Neural cell (in vitro differentiated cells): Measurements from ENCODE around the gene GRIK2. TPM values are rescaled to one million over a fixed set of nuclear protein-coding genes. Genes with fewer than 3 reads are reported as not detected.

Experiments used
- H2AFZ ChIP-seq: fragments of 200-600, 300-800 bp; sonication (generic), shearing (Covaris generic); 2 replicates; pipeline ENCODE4 v1.6.0; 2014; ENCODE audit warnings: low read depth, mild to moderate bottlenecking, antibody characterized with exemption, low read length, moderate library complexity
- H3F3A ChIP-seq: fragments of 200-600 bp; shearing (Covaris generic); 2 replicates; pipeline ENCODE4 v1.6.1; 2016; ENCODE audit warnings: mild to moderate bottlenecking, moderate library complexity, mixed read lengths, antibody characterized with exemption, low read length; ENCODE audit not compliant: insufficient read depth, poor library complexity, severe bottlenecking
- H3K27ac ChIP-seq: fragments of 200-600, 300-800 bp; sonication (generic), shearing (Covaris generic); 2 replicates; pipeline ENCODE4 v1.5.1; 2014; ENCODE audit warnings: mild to moderate bottlenecking, low read length, moderate library complexity
- H3K27me3 ChIP-seq: fragments of 300-800, 200-600 bp; sonication (generic), shearing (Covaris generic); 2 replicates; pipeline ENCODE4 v1.6.0; 2014; ENCODE audit warnings: mild to moderate bottlenecking, low read depth, low read length, moderate library complexity; ENCODE audit not compliant: insufficient read depth
- H3K36me3 ChIP-seq: fragments of 300-800, 200-600 bp; sonication (generic), shearing (Covaris generic); 2 replicates; pipeline ENCODE4 v1.5.1; 2014; ENCODE audit warnings: mild to moderate bottlenecking, antibody characterized with exemption, low read length, moderate library complexity; ENCODE audit not compliant: insufficient read depth
- H3K4me2 ChIP-seq: fragments of 300-800, 200-600 bp; sonication (generic), shearing (Covaris generic); 2 replicates; pipeline ENCODE4 v1.6.0; 2014; ENCODE audit warnings: mild to moderate bottlenecking, low read length
- H3K4me3 ChIP-seq: fragments of 300-800, 200-600 bp; sonication (generic), shearing (Covaris generic); 2 replicates; pipeline ENCODE4 v1.5.1; 2014; ENCODE audit warnings: mild to moderate bottlenecking, low read length, moderate library complexity
- H3K79me2 ChIP-seq: fragments of 200-600 bp; shearing (Covaris generic); replicated peaks from 2 replicates; pipeline ENCODE4 v1.6.0; 2014; ENCODE audit warnings: mild to moderate bottlenecking, low read length, moderate library complexity; ENCODE audit not compliant: insufficient read depth
- H3K9ac ChIP-seq: fragments of 300-800, 200-600 bp; sonication (generic), shearing (Covaris generic); 2 replicates; pipeline ENCODE4 v1.6.1; 2016; ENCODE audit warnings: mild to moderate bottlenecking, low read length, mixed read lengths
- H3K9me2 ChIP-seq: fragments of 200-600 bp; shearing (Covaris generic); 2 replicates; pipeline ENCODE4 v1.6.1; 2016; ENCODE audit warnings: mild to moderate bottlenecking, low read length, mixed read lengths; ENCODE audit not compliant: insufficient read depth
- H3K9me3 ChIP-seq: fragments of 200-600, 300-800 bp; sonication (generic), shearing (Covaris generic); 2 replicates; pipeline ENCODE4 v1.6.1; 2016; ENCODE audit warnings: mild to moderate bottlenecking, mixed run types, low read length, moderate library complexity, mixed read lengths
- H4K20me1 ChIP-seq: fragments of 200-600 bp; shearing (Covaris generic); 2 replicates; pipeline ENCODE4 v1.6.1; 2016; ENCODE audit warnings: mild to moderate bottlenecking, mixed run types; ENCODE audit not compliant: insufficient read depth
- EP300 ChIP-seq: fragments of 450-650 bp; conservative IDR thresholded peaks from 2 replicates; pipeline ENCODE4 v1.6.1; 2014; ENCODE audit warnings: antibody characterized with exemption, mild to moderate bottlenecking, moderate library complexity; ENCODE audit not compliant: poor library complexity, severe bottlenecking
- EZH2 ChIP-seq: fragments of 200-600, 300-800 bp; shearing (Covaris generic), sonication (generic); IDR thresholded peaks from 2 replicates; pipeline ENCODE4 v1.6.1; 2014; ENCODE audit warnings: antibody characterized with exemption, low read length, borderline replicate concordance, mild to moderate bottlenecking; ENCODE audit not compliant: insufficient read depth, poor library complexity, severe bottlenecking
- MXI1 ChIP-seq: fragments of 450-650 bp; conservative IDR thresholded peaks from 2 replicates; pipeline ENCODE4 v1.6.1; 2014; ENCODE audit warnings: antibody characterized with exemption, mild to moderate bottlenecking; ENCODE audit not compliant: poor library complexity, severe bottlenecking
- POLR2AphosphoS5 ChIP-seq: IDR thresholded peaks from 2 replicates; pipeline ENCODE4 v1.6.1; 2012
- RAD21 ChIP-seq: fragments of 450-650 bp; conservative IDR thresholded peaks from 2 replicates; pipeline ENCODE4 v1.6.1; 2014; ENCODE audit warnings: antibody characterized with exemption, mild to moderate bottlenecking, moderate library complexity
- SMC3 ChIP-seq: fragments of 450-650 bp; conservative IDR thresholded peaks from 2 replicates; pipeline ENCODE4 v1.6.1; 2014; ENCODE audit warnings: antibody characterized with exemption, mild to moderate bottlenecking, moderate library complexity; ENCODE audit not compliant: poor library complexity
- TAF1 ChIP-seq: IDR thresholded peaks from 2 replicates; pipeline ENCODE4 v1.6.1; 2012; ENCODE audit warnings: low read depth
- polyA plus RNA-seq: library from polyadenylated mRNA; depleted of rRNA; stranded (reverse); fragments of >200 nt; gene quantifications from 2 replicates; pipeline ENCODE4 v1.2.3, GENCODE V29; 2014
- TF ChIP-seq, protein P1 (sequence below): fragments of 450-650 bp; IDR thresholded peaks from 2 replicates; pipeline ENCODE4 v1.5.1; 2014; ENCODE audit warnings: antibody characterized with exemption, mild to moderate bottlenecking, moderate library complexity; ENCODE audit not compliant: poor library complexity, severe bottlenecking
- TF ChIP-seq, protein P2 (sequence below): IDR thresholded peaks from 2 replicates; pipeline ENCODE4 v1.6.1; 2012; ENCODE audit warnings: borderline replicate concordance

Gene GRIK2
- polyA plus RNA-seq, 1 donor from 2014 or later, result 106 TPM

DNA sequence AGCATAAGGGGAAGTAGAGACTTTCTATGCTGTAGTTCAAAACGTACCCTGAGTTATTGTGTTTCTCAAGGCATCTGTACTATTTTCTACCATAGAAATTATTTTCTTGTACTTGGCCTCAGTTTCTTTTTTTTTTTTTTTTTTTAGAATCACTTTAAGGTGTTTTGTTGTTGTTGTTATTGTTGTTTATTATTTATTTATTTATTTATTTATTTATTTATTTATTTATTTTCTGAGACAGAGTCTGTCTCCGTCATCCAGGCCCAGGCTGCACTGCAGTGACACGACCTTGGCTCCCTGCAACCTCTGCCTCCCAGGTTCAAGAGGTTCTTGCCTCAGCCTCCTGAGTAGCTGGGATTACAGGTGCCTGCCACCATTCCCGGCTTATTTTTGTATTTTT is 179.1 kb downstream of the GRIK2 start:
- H3K27me3 ChIP-seq, result no peaks in the 10 kb centered on the region

DNA sequence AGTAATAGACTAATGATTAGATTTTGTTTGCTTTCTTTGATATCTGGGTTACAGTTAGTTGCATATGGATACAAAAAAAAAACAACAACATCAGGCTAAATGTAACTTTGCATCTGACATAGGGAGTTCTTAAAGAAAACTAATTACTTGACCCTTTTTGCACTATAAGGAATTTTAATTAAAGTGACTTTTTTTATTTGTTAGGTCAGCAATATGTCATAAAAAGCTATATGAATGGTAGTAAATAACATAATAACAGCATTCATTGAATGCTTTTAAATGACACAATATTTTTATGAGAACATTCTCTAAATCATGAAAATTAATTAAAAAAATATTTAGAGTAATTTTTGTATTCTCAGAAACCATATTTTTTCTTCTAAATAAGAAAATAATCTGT is 183.6 kb downstream of the GRIK2 start:
- no peak overlapping the region for H3K27ac ChIP-seq
- no peak overlapping the region for H2AFZ ChIP-seq
- H3K9me2 ChIP-seq, result no peaks in the 10 kb centered on the region
- H3K36me3 ChIP-seq, result no peaks in the 10 kb centered on the region
- no peaks in the 10 kb centered on the region for H3K27me3 ChIP-seq
- H3K9ac ChIP-seq, result no peak overlapping the region
- no peaks in the 10 kb centered on the region for H3K9me3 ChIP-seq
- TF ChIP-seq POLR2AphosphoS5, result no peak
- TF ChIP-seq MXI1, result no peak
- no peak for TF ChIP-seq EP300
- no peak for TF ChIP-seq RAD21
- TF ChIP-seq, protein P1, sequence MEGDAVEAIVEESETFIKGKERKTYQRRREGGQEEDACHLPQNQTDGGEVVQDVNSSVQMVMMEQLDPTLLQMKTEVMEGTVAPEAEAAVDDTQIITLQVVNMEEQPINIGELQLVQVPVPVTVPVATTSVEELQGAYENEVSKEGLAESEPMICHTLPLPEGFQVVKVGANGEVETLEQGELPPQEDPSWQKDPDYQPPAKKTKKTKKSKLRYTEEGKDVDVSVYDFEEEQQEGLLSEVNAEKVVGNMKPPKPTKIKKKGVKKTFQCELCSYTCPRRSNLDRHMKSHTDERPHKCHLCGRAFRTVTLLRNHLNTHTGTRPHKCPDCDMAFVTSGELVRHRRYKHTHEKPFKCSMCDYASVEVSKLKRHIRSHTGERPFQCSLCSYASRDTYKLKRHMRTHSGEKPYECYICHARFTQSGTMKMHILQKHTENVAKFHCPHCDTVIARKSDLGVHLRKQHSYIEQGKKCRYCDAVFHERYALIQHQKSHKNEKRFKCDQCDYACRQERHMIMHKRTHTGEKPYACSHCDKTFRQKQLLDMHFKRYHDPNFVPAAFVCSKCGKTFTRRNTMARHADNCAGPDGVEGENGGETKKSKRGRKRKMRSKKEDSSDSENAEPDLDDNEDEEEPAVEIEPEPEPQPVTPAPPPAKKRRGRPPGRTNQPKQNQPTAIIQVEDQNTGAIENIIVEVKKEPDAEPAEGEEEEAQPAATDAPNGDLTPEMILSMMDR, result no peak
- TF ChIP-seq EZH2, result no peak
- no peak for TF ChIP-seq TAF1
- no peak for TF ChIP-seq SMC3
- TF ChIP-seq, protein P2, sequence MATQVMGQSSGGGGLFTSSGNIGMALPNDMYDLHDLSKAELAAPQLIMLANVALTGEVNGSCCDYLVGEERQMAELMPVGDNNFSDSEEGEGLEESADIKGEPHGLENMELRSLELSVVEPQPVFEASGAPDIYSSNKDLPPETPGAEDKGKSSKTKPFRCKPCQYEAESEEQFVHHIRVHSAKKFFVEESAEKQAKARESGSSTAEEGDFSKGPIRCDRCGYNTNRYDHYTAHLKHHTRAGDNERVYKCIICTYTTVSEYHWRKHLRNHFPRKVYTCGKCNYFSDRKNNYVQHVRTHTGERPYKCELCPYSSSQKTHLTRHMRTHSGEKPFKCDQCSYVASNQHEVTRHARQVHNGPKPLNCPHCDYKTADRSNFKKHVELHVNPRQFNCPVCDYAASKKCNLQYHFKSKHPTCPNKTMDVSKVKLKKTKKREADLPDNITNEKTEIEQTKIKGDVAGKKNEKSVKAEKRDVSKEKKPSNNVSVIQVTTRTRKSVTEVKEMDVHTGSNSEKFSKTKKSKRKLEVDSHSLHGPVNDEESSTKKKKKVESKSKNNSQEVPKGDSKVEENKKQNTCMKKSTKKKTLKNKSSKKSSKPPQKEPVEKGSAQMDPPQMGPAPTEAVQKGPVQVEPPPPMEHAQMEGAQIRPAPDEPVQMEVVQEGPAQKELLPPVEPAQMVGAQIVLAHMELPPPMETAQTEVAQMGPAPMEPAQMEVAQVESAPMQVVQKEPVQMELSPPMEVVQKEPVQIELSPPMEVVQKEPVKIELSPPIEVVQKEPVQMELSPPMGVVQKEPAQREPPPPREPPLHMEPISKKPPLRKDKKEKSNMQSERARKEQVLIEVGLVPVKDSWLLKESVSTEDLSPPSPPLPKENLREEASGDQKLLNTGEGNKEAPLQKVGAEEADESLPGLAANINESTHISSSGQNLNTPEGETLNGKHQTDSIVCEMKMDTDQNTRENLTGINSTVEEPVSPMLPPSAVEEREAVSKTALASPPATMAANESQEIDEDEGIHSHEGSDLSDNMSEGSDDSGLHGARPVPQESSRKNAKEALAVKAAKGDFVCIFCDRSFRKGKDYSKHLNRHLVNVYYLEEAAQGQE, result no peak
- H3K4me3 ChIP-seq, result no peak overlapping the region
- H4K20me1 ChIP-seq, result no peaks in the 10 kb centered on the region
- no peaks in the 10 kb centered on the region for H3K79me2 ChIP-seq
- H3K4me2 ChIP-seq, result no peak overlapping the region
- H3F3A ChIP-seq, result no peaks in the 10 kb centered on the region

More for the DNA sequence above, 179.1 kb downstream of the GRIK2 start:
- Histone ChIP-seq H3K79me2 (no peaks in the 10 kb centered on the region), H3K36me3 (no peaks in the 10 kb centered on the region), H3K4me2 (no peak overlapping the region), H3K27ac (no peak overlapping the region), H2AFZ (no peak overlapping the region), H3F3A (no peaks in the 10 kb centered on the region), H3K9me2 (no peaks in the 10 kb centered on the region), H3K9ac (no peak overlapping the region), H3K9me3 (no peaks in the 10 kb centered on the region), H3K4me3 (no peak overlapping the region), H4K20me1 (no peaks in the 10 kb centered on the region)
- TF ChIP-seq EP300 (no peak), POLR2AphosphoS5 (no peak), EZH2 (no peak), TAF1 (no peak), SMC3 (no peak), MXI1 (no peak), RAD21 (no peak)
- TF ChIP-seq, protein P1, result no peak
- TF ChIP-seq, protein P2, result no peak
